ENCODE measurements around the gene NEUROD2. TPM values are rescaled to one million over a fixed set of nuclear protein-coding genes. Genes with fewer than 3 reads are reported as not detected.
A peak's percentile ranks its signal among the peaks of the same experiment; 100 is the strongest.

Gene NEUROD2
- total and polyA plus RNA-seq, 2 of the 13 experiments (the other 11 are each of a cell fraction or from before 2014, with no cell fraction given): not detected

DNA sequence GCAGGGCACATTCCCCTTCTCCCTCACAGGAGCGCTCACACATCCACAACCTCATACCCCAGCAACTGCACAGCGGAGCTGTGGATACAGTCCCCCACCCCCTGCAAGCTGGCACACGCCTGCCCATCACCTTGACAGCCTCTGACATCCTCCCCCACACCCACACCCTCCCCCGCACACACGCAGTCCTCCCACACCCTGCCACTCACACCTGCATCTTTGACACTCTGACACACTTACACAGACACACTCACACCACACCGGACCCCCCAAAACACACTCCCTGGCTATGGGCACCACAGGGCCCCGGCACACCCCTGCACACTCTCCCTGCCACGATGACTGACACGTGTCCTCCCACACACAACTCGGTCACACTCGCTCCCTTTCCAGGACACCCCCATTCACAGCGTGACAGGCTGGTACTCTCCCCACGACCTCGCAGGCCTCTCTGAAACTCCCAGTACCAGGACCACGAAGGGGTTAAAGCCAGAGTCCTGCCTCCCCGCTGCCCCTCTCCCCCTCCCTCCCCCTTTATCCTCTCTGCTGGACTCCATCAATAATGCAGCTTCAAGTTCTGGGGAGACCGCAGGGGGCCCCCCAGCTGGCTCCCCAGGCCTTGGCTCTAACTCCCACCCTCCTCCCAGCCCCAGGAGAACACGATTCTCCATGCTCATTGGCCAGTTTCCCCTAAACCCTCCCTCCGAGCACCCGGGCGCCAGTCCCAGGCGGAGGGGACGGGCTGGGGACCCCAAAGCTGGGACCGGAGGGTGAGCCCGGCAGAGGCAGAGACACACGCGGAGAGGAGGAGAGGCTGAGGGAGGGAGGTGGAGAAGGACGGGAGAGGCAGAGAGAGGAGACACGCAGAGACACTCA, 18.7 kb upstream of the NEUROD2 start, which contains the start of gene PPP1R1B:
Gene PPP1R1B, plus strand, starts transcription at position 782 of the 876 bp plus-strand sequence. CDS start 441 bp downstream, outside the sequence.
- DNase-seq (ENCODE audit: low spot score): no peak
- intact Hi-C loops (cut with micrococcal nuclease; ENCODE audit: unreplicated experiment): no loop called here
- H3K4me2 ChIP-seq (ENCODE audit: low read depth, low read length): peak within 1 kb of the TSS; percentile 54
- H3K4me1 ChIP-seq (ENCODE audit: insufficient read depth, low read length): peaks cover 74% of the 10 kb centered on the region
- no peak within 1 kb of the TSS for H3K27ac ChIP-seq (ENCODE audit: extremely low read length, insufficient read depth, low read length)
- no peaks in the 10 kb centered on the region for H4K20me1 ChIP-seq (ENCODE audit: insufficient read depth, low read length)
- 27% methylated on average over 29 of the region's 29 CpGs for WGBS (ENCODE audit: low lambda C conversion rate)
- no peaks in the 10 kb centered on the region for H3K79me2 ChIP-seq (ENCODE audit: insufficient read depth, low read length)
- ATAC-seq: no peak
- no peak within 1 kb of the TSS for H3K9ac ChIP-seq (ENCODE audit: insufficient read depth, low read depth, low read length)
- ChIA-PET CTCF (ENCODE audit: low intra/inter-chr PET ratio, low total read pairs) (no interaction called here), POLR2A (interaction anchor here (2.5 kb wide), 1 partner anchor 104 kb away, joined by 6 read pairs; the partner anchor contains the start of gene MIEN1)
- TF ChIP-seq ZKSCAN1 (IDR thresholded peaks at IDR 0.05; ENCODE audit: low read length): no peak
- TF ChIP-seq, protein P1, sequence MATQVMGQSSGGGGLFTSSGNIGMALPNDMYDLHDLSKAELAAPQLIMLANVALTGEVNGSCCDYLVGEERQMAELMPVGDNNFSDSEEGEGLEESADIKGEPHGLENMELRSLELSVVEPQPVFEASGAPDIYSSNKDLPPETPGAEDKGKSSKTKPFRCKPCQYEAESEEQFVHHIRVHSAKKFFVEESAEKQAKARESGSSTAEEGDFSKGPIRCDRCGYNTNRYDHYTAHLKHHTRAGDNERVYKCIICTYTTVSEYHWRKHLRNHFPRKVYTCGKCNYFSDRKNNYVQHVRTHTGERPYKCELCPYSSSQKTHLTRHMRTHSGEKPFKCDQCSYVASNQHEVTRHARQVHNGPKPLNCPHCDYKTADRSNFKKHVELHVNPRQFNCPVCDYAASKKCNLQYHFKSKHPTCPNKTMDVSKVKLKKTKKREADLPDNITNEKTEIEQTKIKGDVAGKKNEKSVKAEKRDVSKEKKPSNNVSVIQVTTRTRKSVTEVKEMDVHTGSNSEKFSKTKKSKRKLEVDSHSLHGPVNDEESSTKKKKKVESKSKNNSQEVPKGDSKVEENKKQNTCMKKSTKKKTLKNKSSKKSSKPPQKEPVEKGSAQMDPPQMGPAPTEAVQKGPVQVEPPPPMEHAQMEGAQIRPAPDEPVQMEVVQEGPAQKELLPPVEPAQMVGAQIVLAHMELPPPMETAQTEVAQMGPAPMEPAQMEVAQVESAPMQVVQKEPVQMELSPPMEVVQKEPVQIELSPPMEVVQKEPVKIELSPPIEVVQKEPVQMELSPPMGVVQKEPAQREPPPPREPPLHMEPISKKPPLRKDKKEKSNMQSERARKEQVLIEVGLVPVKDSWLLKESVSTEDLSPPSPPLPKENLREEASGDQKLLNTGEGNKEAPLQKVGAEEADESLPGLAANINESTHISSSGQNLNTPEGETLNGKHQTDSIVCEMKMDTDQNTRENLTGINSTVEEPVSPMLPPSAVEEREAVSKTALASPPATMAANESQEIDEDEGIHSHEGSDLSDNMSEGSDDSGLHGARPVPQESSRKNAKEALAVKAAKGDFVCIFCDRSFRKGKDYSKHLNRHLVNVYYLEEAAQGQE (IDR thresholded peaks at IDR 0.05; ENCODE audit: borderline replicate concordance in 1 of 2, low read depth in 1 of 2, low read length in 2 of 2): no peak
- TF ChIP-seq ZNF652 (CRISPR knock-in tag; IDR thresholded peaks at IDR 0.05; ENCODE audit: borderline replicate concordance, low read depth): peak; percentile 81
- TF ChIP-seq HDAC6 (IDR thresholded peaks at IDR 0.05; ENCODE audit: low read depth, low read length): no peak
- TF ChIP-seq NFKBIZ (CRISPR knock-in tag; IDR thresholded peaks at IDR 0.05): no peak
- TF ChIP-seq HNRNPLL (IDR thresholded peaks at IDR 0.05; ENCODE audit: low read depth, low read length, poor library complexity, severe bottlenecking): peak; percentile 7
- TF ChIP-seq ZBTB1 (CRISPR knock-in tag; IDR thresholded peaks at IDR 0.05; ENCODE audit: borderline replicate concordance): no peak
- no peak for TF ChIP-seq BORCS8-MEF2B (CRISPR knock-in tag; IDR thresholded peaks at IDR 0.05)
- TF ChIP-seq PCBP1 (IDR thresholded peaks at IDR 0.05; ENCODE audit: borderline replicate concordance, low read depth, low read length): 0 out of 2 replicates have a peak, but pooled peaks have one; percentile 0
- TF ChIP-seq ZNF776 (CRISPR knock-in tag; IDR thresholded peaks at IDR 0.05): 0 out of 2 replicates have a peak, but pooled peaks have one; percentile 38
- H3K27me3 ChIP-seq (ENCODE audit: control insufficient read depth in 1 of 2, insufficient read depth in 2 of 2, low read length in 2 of 2): peaks cover 17 to 69% of the 10 kb centered on the region in 2 experiments; a peak in 4 of 5 replicates
- peak within 1 kb of the TSS in 1 of 3 experiments; percentile 63; a peak in 1 of 6 replicates for H3K4me3 ChIP-seq (replicated peaks in 1 of 3; ENCODE audit: insufficient read depth in 1 of 3, low read depth in 2 of 3, low read length in 3 of 3)
- no peaks in the 10 kb centered on the region for H3K36me3 ChIP-seq (replicated peaks in 1 of 2; ENCODE audit: control insufficient read depth in 1 of 2, insufficient read depth in 2 of 2, low read length in 2 of 2)
- no peak within 1 kb of the TSS for H2AFZ ChIP-seq (ENCODE audit: low read length)
- no peaks in the 10 kb centered on the region for H3K9me3 ChIP-seq (ENCODE audit: low read length)
- no peak for FAIRE-seq
- no TSS peak for BruUV-seq (replicated peaks)
- in situ Hi-C loops (cut with HindIII; ENCODE audit: extremely low pct_ligation_motif_present, low pct_unique_long_range_greater_than_20kb): no loop called here

Data from HepG2 (cell line).